Activated effector memory CD4-positive, alpha-beta T cell treated with Interleukin-2 at 50 U/mL for 16 hours (primary cell): ENCODE results near the gene CHST15.

Source experiments
- DNase-seq: peaks from one replicate; pipeline ENCODE4 v3.0.0-alpha.2; 2020

The CHST15 gene

DNA sequence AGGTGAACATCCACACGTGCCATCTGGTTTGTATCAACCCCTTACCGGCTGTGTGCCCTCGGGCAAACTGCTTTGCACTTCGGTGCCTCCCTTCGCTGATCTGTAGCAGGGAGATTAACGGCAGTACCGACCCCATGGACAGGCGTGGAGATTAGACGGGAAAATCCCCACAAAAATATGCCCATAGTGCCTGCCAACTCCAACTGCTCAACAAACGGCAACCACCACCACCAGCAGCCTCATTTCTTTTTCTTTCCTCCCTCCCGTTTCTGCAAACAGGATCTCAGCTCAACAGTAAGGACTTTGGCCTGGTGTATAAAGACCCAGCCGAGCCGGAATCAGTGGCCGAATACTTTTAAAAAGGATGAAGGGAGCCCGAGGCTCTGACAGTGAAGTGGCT is 31.0 kb downstream of the CHST15 start:
- no peak for DNase-seq

DNA sequence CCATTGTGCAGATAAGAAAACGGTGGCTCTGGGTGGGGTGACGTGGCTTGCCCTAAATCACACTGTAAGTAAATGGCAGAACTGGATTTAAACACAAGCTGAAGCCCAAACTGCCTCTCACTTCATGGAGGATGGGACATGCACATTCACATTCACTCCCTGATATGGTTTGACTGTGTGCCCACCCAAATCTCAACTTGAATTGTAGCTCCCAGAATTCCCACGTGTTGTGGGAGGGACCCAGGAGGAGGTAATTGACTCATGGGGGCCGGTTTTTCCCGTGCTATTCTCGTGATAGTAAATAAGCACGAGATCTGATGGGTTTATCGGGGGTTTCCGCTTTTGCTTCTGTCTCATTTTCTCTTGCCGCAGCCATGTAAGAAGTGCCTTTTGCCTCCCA is 32.4 kb downstream of the CHST15 start:
- no peak for DNase-seq

DNA sequence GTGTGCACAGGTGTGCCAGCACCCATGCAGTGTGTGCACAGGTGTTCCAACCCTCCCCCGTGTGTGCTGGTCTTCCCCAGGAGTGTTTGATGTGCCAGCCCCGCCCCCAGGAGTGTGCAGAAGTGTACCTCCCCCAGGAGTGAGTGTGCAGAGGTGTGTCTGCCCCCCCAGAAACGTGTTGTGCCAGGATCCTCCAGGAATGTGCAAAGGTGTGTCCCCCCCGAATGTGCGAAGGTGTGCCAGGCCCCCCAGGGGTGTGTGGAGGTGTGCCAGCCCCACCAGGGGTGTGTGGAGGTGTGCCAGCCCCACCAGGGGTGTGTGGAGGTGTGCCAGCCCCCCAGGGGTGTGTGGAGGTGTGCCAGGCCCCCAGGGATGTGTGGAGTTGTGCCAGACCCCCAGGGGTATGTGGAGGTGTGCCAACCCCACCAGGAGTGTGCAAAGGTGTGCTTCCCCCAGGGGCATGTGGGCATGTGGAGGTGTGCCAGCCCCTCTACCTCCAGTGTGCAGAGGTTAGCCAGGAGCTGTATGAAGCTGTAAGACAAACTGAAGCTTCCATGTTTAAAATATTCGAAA is 33.2 kb downstream of the CHST15 start:
- no peak for DNase-seq

DNA sequence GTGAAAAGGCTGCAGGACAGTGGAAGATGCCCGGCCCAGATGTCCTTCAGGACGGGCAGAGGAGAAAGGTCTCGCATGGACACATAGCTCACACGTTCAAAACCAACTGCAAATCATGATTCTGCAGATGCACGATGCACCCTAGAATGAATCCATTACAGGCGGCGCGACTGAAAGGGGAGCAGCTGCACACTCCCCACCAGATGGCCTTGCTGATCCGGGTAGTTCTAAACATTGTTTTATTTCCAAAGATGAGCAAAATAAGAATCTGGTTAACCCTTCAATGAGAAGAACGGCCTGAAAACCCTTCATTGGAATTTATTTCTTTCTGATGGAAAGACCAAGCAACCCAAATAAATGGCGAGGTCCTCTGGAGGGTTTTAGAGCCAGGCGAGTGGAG is 33.8 kb downstream of the CHST15 start:
- no peak for DNase-seq

DNA sequence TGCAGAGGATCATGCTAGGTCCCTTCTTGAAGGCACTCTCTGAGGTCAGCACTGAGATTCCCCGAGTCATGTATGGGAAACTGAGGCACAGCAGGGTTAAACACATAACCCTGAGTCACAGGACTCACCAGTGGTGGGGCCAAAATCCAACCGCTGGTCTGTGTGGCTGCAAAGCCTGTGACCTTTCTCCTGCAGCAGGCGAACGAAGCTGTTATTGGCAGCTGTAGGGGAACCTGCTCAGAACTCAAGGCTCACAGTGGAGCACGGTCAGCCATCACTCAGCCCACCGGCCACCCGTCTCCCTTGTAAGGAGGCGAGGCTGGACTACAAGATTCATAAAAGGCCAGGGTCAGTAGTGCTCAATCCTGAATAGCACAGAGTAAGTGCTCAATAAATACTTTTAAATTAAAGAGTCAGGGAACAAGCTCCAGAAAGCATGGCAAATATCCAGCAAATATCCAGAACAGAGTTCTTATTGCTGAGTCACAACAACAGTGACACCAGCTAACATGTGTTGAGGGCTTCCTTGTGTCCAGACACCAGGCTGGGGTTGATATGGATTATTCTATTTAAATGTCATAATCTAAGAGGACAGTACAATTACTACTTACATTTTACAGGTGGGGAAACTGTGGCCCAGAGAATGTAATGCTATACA is 34.9 kb downstream of the CHST15 start:
- DNase-seq, result no peak

DNA sequence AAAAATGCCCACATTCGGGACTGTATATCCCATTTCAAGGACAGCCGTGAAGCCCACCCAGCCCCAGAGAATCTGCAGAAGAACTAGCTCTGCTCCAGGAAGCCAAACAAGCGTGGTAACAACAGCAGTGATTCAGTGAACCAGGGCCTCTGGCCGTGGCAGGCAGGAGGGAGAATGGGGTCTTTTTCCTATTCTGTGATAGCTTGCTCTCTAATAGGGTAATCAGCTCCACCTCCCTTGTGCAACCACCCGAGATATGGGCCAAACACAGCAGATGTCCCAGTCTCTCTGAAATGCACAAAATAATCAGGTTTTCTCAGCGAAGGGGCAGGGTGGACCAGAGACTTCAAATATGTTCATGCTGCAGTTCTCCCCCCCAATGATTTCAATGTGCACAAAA is 35.8 kb downstream of the CHST15 start:
- DNase-seq, result no peak

DNA sequence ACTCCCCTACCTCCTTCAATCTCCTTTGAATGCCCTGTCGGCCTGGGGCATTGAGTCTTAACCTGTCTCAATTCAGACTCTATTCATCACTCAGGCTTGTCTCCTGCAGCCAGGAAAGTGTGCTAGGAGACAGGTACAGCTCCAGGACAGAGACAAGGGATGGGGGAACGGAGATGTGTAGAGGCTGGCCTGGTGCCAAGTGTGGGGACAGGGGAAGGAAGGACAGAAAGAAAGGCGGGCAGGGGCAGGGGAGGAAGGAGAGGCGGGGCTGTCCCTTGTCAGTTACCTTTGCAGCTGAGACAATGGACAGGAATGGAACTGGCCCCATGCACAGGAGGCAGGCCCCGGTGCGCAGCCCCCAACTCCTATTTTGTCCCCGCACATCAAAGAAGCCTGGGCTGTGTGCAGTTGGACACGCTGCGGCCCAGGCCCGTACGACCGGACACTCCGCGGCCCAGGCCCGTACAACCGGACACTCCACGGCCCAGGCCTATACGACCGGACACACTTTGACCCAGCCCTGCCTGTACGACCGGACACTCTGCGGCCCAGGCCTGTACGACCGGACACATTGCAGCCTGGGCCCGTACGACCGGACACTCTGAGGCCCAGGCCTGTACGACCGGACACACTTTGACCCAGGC is 36.9 kb downstream of the CHST15 start:
- no peak for DNase-seq

DNA sequence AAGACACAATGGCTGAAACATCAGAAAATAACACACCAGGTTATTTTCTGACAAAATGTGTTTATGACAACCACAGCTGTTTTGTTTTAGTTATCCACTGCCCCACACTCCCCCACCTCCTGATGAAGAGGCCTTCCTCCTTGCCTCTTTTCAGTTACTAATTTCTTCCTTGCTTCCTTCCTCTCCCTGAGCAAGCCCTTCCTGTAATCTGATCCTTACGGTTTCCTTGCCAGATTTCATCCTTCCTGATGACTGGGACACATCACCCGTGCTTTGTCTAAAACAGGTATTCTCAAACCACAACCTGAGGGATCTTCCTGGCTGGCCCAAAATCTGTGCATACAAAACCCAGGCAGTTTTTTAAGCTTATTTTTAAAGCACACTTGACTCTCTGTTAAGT is 39.4 kb downstream of the CHST15 start:
- no peak for DNase-seq

DNA sequence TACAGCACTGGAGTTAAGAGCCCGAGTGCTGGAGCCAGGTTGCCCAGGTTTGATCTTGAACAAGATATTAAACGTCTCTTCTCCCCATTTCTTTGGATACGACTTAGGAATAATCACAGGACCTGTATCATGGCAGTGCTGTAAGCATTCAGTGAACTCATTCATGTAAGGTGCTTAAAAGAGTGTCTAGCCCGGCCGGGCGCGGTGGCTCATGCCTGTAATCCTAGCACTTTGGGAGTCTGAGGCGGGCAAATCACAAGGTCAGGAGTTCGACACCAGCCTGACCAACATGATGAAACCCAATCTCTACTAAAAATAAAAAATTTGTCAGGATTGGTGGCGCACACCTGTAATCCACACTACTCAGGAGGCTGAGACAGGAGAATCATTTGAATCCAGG is 40.8 kb downstream of the CHST15 start:
- DNase-seq, result no peak

DNA sequence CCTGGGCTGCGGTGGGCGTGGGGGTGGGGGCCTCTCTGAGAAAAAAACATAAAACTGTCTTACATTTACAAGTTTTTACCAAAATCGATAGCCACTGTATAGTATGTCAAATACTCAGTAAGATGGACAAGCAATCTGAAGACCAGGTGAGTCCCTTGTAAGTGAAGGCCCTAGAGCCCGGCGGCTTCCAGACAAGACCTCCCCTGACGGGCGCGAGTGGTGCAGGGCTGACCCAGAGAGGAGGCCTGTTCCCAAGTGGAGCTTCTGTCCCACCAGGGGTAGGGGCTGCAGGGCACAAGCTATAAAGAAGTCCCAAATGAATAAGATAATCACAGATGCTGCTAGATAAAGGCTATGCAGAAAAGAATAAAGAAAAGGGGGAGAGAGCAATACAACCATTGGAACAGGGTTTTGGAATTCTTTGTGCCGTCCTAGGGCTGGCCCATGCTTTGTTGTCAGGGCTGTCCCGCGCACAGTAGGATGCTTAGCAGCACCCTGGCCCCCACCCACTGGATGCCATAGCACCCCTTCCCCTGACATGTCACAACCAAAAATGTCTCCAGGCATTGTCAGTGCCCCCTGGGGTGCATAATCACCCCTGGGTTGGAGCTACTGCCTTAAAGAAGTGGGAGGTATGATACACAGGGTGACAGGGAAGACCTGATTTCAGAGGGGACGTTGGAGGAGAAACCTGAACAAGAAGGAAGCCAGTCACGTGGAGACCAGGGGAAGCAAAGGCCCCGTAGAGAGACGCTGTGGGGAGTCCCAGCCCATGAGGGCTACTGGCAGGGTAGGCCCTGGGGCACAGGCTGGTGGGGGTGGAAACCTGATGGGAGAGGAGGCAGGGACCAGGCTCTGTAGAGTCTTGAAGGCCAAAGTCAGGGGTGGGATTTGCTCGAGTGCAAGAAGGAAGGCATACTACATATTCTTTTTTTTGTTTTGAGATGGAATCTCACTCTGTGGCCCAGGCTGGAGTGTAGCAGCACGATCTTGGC is 43.1 kb downstream of the CHST15 start:
- DNase-seq, result no peak

DNA sequence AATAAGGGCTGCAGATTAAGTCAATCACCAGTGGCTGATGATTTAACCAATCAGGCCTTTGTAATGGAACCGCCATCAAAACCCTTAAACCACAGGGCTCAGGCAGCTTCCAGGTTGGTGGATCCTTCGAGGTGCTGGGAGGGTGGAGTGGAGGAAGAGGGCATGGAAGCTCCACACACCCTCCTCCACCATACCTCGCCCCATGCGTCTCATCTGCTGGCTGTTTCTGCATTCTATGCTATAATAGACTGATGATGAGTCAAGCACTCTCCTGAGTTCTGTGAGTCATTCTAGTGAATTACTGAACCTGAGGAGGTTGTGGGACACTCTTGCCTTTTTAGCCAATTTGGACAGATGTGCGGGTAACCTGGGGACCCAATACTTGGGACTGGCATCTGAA is 43.9 kb downstream of the CHST15 start:
- DNase-seq, result no peak

DNA sequence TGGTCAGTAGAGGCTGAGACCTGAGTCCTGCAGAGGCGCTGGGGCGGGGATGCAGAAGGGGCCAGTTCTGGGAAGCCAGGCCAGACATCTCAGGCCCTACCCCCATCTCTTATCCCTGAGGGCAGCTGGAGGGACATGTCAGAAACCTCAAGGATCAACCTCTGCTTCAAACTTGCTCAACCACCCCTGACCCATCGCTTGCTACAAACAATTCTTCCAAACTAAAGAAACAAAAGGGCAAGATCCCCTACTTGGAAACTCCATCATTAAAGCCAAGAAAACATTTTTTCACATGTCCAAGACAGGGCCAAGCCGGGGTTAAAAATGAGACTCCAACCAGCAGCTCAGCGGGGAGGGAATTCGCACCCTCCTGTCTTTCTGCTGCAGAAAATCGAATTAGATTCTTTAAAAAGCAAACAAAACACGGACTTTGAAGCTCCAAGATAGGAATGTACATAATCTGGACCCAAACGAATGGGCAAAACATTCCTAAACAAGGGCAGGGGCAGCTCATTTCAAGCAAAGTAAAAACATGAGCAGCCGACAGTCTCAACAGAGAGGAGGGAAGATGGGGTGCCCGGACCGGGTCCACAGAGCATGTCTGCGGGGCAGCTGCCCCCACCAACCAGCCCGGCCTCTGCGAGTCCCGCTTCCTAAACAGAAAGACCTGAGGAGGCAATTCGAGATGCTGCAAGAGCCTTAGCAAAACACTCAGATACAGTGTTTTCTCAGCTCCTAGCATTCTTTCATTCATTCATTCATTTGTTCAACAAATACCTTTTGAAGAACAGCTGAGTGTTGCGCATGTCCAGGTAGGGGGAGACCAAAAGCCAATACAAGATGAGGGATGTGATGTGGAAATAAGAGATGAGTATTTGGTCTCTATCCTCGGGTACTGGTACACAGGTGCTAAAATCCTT is 44.8 kb downstream of the CHST15 start:
- no peak for DNase-seq

DNA sequence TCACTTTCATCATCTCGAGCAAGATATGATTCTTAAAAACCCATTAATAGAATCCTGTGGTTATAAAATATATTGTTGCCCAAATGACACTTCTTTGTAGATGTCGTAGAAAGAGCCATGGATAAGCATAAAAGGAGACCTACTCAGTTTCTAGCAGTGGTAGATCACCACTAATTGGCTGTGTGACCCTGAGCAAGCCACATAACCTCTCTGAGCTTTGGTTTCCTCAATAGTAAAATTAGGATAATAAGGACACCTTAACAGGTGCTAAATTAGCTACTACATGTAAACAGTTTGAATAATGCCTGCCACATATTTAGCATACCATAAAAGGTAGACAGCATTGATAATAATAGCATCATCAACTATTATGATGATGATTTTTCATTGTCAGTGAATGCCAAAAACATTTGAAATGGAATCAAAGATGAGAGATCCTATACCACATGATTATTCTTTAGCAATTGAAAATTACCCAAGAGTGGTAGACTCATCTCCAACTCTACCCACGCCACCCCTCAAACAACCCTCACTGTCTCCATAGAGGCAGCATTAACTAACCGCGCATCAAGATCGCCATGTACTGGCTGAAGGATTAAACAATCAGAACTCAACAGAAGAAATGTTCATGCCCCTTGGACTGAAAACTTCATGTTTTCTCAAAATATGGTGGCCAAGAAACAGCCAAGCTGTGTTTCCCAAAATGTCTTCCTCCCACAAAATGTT is 45.8 kb downstream of the CHST15 start:
- DNase-seq, result no peak

DNA sequence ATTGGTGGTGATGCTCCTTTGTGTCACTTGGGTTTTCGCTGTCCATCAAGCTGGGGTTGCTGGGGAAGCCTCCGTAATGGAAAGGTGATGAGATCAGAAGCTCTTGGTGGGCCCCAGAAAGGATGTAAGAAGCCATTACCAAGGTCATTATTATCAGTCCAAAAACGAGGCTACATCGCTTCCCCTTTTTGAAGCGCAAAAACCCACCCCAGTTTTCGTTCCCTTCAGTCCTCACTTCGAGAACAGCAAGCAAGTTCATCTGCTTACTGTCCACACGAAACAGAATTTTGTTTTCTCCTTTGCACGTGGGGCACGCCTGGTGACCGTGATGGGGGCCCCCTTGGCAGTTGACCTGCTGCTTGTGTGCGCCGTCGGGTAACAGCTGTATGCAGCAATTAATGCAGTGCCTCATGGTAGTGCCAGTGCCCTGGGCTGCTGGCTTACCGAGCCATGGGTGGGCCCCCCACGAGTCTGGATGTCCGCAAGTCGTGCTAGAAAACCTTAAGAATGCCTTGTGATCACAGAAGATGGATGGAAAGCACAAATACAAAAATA is 47.5 kb downstream of the CHST15 start:
- no peak for DNase-seq

DNA sequence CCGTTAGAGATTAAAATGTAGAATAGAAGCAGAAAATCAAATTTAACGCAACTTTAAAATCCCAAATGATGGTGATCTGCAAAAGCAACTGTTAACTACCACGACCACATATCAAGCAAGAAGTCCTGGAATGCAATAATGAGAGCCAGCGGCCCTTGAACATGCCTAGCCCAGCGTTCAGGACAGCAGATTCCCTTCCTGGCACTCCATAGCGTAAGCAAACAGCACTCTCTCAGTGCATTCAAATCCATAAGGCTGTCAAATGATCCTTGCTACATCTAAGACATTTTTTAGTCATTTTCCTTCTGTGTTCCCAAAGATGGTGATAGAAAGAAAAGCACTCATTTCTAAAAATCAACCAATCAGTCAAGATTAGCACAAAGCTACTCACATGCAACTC is 48.1 kb downstream of the CHST15 start:
- no peak for DNase-seq

DNA sequence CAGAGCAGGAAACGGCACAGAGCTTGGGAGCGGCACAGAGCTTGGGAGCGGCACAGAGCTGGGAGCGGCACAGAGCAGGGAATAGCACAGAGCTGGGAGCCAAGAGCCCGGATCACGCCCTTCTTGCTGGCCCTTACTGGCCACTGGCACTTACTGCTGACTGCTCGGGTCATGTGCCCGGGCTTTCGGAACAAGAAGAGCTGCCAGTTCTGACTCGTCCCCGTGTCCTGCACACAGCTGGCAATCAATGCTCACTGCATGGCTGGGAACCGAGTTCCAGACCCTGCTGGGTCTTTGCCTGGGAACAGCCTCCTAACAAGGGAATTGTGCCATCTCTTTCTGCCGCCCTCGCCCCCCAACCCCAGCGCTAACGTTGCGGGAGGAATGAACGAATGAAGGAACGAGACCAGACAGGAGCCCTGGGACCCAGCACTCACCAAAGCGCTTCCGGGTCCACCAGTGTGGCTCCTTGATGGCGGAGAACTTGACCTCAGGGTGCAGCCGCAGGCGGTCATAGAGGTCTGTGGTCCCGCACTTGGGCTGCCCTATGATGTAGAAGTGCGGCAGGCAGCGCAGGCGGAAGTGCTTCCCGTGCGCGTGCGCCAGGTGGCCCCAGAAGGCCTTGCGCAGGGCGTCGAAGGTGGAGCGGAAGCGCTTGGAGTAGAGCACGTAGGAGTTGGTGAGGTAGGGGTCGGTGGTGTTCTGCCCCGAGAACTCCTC is 49.1 kb downstream of the CHST15 start:
- DNase-seq, result no peak

DNA sequence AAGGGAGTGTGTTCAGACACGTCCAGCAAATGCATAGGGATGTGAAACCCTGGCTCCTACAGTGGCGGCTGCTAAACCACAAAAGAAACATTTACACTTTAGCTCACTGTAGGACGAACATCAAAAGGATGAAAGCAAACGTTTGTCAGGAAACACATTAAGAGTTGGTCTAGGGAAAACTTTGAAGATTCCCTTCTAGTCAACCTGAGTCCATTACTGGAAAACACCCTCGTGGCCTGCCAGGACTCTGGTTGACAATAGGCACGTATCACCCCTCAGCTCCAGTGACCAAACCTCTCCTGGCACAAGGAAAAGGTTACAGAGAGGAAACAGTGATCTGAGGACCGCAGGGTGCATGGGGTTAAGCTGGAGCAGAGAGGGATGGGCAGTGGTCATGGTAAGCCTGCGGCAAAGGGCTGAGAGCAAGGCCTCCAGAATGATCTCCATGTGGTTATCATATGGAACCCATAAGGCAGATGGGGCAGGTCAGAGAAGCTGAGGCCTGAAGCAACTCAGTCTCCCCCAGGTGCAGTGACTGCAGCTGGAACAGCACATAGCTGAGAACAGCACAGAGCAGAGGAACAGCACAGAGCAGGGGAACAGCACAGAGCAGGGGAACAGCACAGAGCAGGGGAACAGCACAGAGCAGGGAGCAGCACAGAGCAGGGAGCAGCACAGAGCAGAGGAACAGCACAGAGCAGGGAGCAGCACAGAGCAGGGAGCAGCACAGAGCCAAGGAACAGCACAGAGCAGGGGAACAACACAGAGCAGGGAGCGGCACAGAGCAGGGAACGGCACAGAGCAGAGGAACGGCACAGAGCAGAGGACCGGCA is 49.9 kb downstream of the CHST15 start:
- DNase-seq, result no peak

DNA sequence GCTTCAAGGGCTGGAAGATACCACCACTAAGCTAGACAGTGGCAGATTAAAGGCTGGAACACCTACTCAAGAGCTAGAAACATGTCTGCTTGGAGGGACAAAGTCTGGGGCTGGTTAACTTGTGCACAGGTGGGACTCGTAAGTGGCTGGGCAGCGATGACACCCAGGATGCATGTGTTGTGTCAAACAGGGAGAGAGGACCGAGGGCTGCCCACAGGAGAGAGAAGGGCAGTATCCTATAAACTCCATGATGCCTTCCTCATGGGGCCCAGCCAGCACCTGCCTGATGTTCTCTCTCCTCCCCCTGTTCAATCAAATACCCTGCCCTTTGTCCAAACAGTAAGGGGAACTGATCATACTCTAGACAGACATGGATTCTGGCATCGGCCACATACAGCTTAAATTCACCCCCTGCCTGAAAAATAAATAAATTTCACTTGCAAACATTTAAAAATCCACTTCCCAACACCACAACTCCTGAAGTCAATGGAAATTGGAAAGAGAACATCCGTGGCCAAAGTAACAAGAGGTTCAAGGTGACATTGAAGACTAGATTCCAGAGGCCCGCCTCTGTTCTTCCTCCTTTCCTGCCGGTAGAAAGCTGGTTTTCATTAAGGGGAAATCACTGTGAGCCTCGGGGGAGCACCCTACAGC is 50.6 kb downstream of the CHST15 start:
- no peak for DNase-seq
